Pancreas (tissue), 10 donors: Measurements from ENCODE around the gene SVIP. TPM values are rescaled to one million over a fixed set of nuclear protein-coding genes. Genes with fewer than 3 reads are reported as not detected.

Source experiments
- ATAC-seq, 4 donors: fragments of 200-7000 bp; cut with Tn5 transposase; one replicate each; pipeline versions ENCODE4 v1.8.0 to v1.9.1; 2020; ENCODE audit warnings: mild to moderate bottlenecking in 4 of 4, moderate library complexity in 4 of 4
- DNase-seq, 6 donors: peaks; one replicate each; pipeline ENCODE4 v3.0.0-alpha.2; 2020
- FAIRE-seq: peaks from 2 replicates; lab custom pipeline; 2012; peaks lifted over from hg19 to GRCh38; lab: Jason Lieb, UNC
- H3K27ac ChIP-seq, 4 donors: fragments of 200-600 bp; sonication (generic); 1 replicate in 3 of 4; 2 replicates in 1 of 4; pipeline versions ENCODE4 v1.5.0 to v1.8.0; 2020
- H3K27me3 ChIP-seq, 4 donors: fragments of 200-600 bp; one replicate each; pipeline ENCODE4 v1.8.0; 2021
- H3K36me3 ChIP-seq, 3 donors: fragments of 200-600 bp; sonication (generic) in 1 of 3; one replicate each; pipeline versions ENCODE4 v1.5.0 to v1.8.0; 2020 to 2021
- H3K4me1 ChIP-seq, 3 donors: fragments of 200-600 bp; one replicate each; pipeline ENCODE4 v1.8.0; 2021
- H3K4me3 ChIP-seq, 4 donors: fragments of 200-600 bp; sonication (generic) in 2 of 4; one replicate each; pipeline versions ENCODE4 v1.5.0 to v1.8.0; 2020 to 2021
- H3K9me3 ChIP-seq, 4 donors: fragments of 200-600 bp; one replicate each; pipeline ENCODE4 v1.8.0; 2021
- WGBS, 2 donors: extraction: QIAGEN DNeasy Blood & Tissue Kit; methylation state at CpG; one replicate each; pipeline ENCODE4 v1.1.7; 2013; 5-methylcytosine and 5-hydroxymethylcytosine counted together
- intact Hi-C, 3 donors: fragments of 100-400 bp; cut with DNase I; formaldehyde crosslinking; loops; one replicate each; pipeline versions ENCODE4 v1.11.1 to v1.14.2; 2022
- polyA plus RNA-seq, 2 donors: library from polyadenylated mRNA; stranded (reverse); fragments of 200-250 nt; gene quantifications; one replicate each; pipeline ENCODE4 v1.2.3, GENCODE V29; 2013
- total RNA-seq, 6 donors: library from RNA; stranded (reverse); fragmentation: NEBNext Ultra II Directional in 4 of 6; extraction: Animal tissue kit (Norgen Biotek cat#: 25700) in 4 of 6; gene quantifications; one replicate each; pipeline versions ENCODE4 v1.2.1 to v1.2.4, GENCODE V29; 2021 to 2023
- TF ChIP-seq, protein P1 (sequence below), 4 donors: fragments of 200-600 bp; sonication (generic) in 3 of 4; IDR thresholded peaks; one replicate each; pipeline versions ENCODE4 v1.5.0 to v1.8.0; 2021; ENCODE audit warnings: antibody characterized with exemption in 4 of 4
- donor health status: healthy with polysubstance abuse.
- donor health status: DM: no; HTN: no; CAD: no; lungs with moderate emphysema.
- donor health status: DM: no; HTN: no; CAD: no.
- donor health status: control.
- donor health status: control.
- donor health status: Bipolar disorder and iron deficiency.
- donor health status: DM: yes; HTN: yes; CAD: no.
- donor health status: DM: no; HTN: no; CAD: no.
- donor health status: DM: no; HTN: no; CAD: no.
- donor health status: DM: yes; HTN: yes; CAD: no.

SVIP gene, protein sequence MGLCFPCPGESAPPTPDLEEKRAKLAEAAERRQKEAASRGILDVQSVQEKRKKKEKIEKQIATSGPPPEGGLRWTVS
- total RNA-seq (10 to 100 TPM in 5 of 6 donors, 1 to 10 TPM in 1; 8.9 to 20.6 (median 15.2) TPM), polyA plus RNA-seq (10 to 100 TPM in 1 of 2 donors, 1 to 10 TPM in 1; 8.8 to 16.0 TPM)

DNA sequence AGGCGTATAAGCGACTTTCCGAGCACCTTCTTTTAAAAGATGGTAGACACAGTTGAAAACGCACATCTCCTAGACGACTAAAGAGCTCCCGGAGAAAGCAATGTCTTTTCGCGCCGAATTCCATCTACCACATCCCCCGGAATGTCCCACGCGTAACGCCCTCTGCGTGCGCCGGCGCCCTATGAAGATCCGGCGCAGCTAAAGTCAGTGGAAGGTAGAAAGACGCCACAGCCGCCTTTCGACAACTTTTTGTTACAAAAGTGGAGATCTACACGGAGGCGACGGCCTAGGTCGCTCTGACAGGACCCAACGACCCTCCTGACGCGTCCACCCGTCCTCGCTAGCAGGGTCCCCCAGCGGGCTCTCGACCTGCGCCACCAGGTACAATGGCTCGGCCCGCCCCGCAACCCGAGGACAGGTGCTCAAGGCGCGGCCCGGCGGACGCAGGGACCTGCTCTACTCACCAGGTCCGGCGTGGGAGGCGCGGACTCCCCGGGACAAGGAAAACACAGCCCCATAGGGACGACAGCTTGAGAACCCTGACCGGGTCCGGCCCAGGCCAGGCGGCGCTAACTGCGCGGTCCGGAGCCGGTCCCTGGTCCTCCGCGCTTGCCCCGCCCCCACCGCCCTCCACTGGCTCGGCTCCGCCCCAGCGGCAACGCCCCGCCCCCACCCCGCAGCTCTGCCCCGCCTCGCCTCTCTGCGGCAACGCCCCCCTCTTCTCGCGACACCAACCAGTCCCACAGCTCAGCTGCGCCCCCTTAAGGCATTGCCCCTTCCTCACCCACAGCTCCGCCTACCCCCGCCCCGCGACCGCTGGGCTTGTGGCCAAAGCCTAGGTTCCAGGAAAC, at the start of gene SVIP:
Gene SVIP, minus strand, starts transcription at position 571 of the 851 bp plus-strand sequence. Its CDS starts 53 bp downstream, at position 518.
- 1% methylated on average over 79 of the region's 79 CpGs for WGBS, 2 donors
- peaks cover 0 to 4% (median 0%) of the 10 kb centered on the region in 3 donors for H3K36me3 ChIP-seq
- H3K4me1 ChIP-seq: peaks cover 0 to 11% (median 0%) of the 10 kb centered on the region in 3 donors
- H3K27ac ChIP-seq: peak within 1 kb of the TSS; percentile 81 to 95 (median 90)
- H3K9me3 ChIP-seq: no peaks in the 10 kb centered on the region
- ATAC-seq: peak; percentile 95 to 99 (median 96)
- no peaks in the 10 kb centered on the region for H3K27me3 ChIP-seq
- peak within 1 kb of the TSS; percentile 61 to 89 (median 82) for H3K4me3 ChIP-seq
- intact Hi-C loops: no loop called here
- DNase-seq: peak; percentile 97 to 100 (median 99)
- no peak for FAIRE-seq
- TF ChIP-seq, protein P1, sequence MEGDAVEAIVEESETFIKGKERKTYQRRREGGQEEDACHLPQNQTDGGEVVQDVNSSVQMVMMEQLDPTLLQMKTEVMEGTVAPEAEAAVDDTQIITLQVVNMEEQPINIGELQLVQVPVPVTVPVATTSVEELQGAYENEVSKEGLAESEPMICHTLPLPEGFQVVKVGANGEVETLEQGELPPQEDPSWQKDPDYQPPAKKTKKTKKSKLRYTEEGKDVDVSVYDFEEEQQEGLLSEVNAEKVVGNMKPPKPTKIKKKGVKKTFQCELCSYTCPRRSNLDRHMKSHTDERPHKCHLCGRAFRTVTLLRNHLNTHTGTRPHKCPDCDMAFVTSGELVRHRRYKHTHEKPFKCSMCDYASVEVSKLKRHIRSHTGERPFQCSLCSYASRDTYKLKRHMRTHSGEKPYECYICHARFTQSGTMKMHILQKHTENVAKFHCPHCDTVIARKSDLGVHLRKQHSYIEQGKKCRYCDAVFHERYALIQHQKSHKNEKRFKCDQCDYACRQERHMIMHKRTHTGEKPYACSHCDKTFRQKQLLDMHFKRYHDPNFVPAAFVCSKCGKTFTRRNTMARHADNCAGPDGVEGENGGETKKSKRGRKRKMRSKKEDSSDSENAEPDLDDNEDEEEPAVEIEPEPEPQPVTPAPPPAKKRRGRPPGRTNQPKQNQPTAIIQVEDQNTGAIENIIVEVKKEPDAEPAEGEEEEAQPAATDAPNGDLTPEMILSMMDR (IDR thresholded peaks at IDR 0.05): peak; percentile 43 to 65 (median 50)

DNA sequence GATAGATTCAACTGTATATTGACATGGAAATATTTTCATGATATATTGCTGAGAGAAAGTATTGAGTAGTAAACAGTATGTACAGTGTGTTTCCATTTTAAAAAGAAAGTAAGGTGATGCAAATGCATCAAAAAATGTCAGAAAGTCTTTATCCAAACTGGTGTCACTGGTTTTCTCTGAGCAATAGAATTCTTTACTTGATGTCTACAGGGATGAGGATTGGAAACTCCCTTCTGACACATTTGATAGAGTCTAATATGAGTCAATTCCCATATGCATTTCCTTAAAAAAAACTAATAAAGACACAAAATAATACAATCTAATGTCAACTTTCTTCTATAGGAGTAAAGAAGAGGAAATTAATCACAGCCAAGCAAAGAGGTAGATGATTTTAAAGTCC, 49.0 kb upstream of the SVIP start:
- FAIRE-seq (no peak), ATAC-seq (no peak), DNase-seq (no peak)
- intact Hi-C loops: no loop called here
- Histone ChIP-seq H3K4me3 (no peak overlapping the region), H3K4me1 (no peaks in the 10 kb centered on the region), H3K9me3 (no peaks in the 10 kb centered on the region), H3K27me3 (no peaks in the 10 kb centered on the region), H3K36me3 (no peaks in the 10 kb centered on the region), H3K27ac (no peak overlapping the region)
- TF ChIP-seq, protein P1 (IDR thresholded peaks at IDR 0.05): no peak

DNA sequence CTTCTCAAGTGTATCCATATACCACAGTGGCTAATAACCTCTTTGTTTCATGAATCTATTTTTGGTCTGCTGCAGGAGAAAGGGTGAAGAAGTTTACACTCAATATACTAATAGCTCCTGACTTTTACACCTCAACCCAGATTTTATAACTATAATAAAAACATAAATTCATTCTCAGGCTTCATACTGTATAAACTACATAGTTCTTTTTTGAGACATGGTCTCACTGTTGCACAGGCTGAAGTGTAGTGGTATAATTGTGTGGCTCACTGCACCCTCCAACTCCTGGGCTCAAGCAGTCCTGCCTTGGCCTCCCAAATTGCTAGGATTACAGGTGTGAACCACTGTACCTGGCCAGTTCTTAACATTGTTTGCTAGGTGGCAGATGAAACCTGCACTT, 48.4 kb upstream of the SVIP start:
- TF ChIP-seq, protein P1 (IDR thresholded peaks at IDR 0.05): no peak
- Histone ChIP-seq H3K4me3 (no peak overlapping the region), H3K27ac (no peak overlapping the region), H3K36me3 (no peaks in the 10 kb centered on the region), H3K27me3 (no peaks in the 10 kb centered on the region), H3K4me1 (no peaks in the 10 kb centered on the region), H3K9me3 (no peaks in the 10 kb centered on the region)
- intact Hi-C loops: no loop called here
- FAIRE-seq (no peak), ATAC-seq (no peak), DNase-seq (no peak)

- ATAC-seq (peak; percentile 86 to 99 (median 96)), FAIRE-seq (peak; percentile 98)
- 1 to 3% methylated on average over 2 of the region's 2 CpGs for WGBS, 2 donors
Measured at GRCh38 chr11:22875869-22876473, 46.4 kb upstream of the SVIP start.

More at GRCh38 chr11:22875869-22876473, 46.4 kb upstream of the SVIP start:
- H3K27ac ChIP-seq: no peak overlapping the region
- TF ChIP-seq, protein P1 (IDR thresholded peaks at IDR 0.05): peak; percentile 50 to 78 (median 65)
- H3K27me3 ChIP-seq: no peaks in the 10 kb centered on the region
- H3K9me3 ChIP-seq: no peaks in the 10 kb centered on the region
- peak in 5 of 6 donors; percentile 50 to 76 (median 59) for DNase-seq
- H3K36me3 ChIP-seq: no peaks in the 10 kb centered on the region
- H3K4me3 ChIP-seq: no peak overlapping the region
- no peaks in the 10 kb centered on the region for H3K4me1 ChIP-seq
- intact Hi-C loops: no loop called here
